Activated CD8-positive, alpha-beta memory T cell treated with anti-CD3 and anti-CD28 coated beads for 36 hours (primary cell): ENCODE measurements around the gene GTF2F2. TPM values are rescaled to one million over a fixed set of nuclear protein-coding genes. Genes with fewer than 3 reads are reported as not detected.

ENCODE experiments used
- CTCF ChIA-PET: fragments of 350-600 bp; sonication (Branson Sonifier 250); formaldehyde crosslinking; loops from one replicate; lab custom pipeline; 2021; ENCODE audit warnings: antibody characterized with exemption; lab: Charles Lee
- POLR2A ChIA-PET: fragments of 350-600 bp; sonication (Branson Sonifier 250); formaldehyde crosslinking; loops from one replicate; lab custom pipeline; 2021; ENCODE audit warnings: antibody characterized with exemption; lab: Charles Lee
- total RNA-seq, 2 experiments: library from RNA; stranded (reverse); gene quantifications; one replicate each; pipeline ENCODE4 v1.2.3, GENCODE V29; 2021

Gene GTF2F2
- total RNA-seq, 2 experiments from 2014 or later, result 29.2 to 29.4 TPM

GRCh38 chr13:45198924-45199323 is 78.6 kb downstream of the GTF2F2 start:
- CTCF ChIA-PET, result interaction anchor here (0.6 kb wide), 1 partner anchor 42 kb away, joined by 3 read pairs; no protein-coding TSS in a partner anchor
- POLR2A ChIA-PET, result no interaction called here

- CTCF ChIA-PET, result interaction anchor here (0.6 kb wide), 1 partner anchor 41 kb away, joined by 3 read pairs; no protein-coding TSS in a partner anchor
- POLR2A ChIA-PET, result no interaction called here
These were observed 79.4 kb downstream of the GTF2F2 start for GRCh38 chr13:45199711-45200110.

- CTCF ChIA-PET, result no interaction called here
These were observed 80.5 kb downstream of the GTF2F2 start, which contains the start of gene KCTD4 for GRCh38 chr13:45200701-45201232. Gene KCTD4, minus strand, starts transcription at chr13:45201045. Its CDS starts 6,478 bp downstream, at chr13:45194567.

GRCh38 chr13:45205124-45205523 is 84.8 kb downstream of the GTF2F2 start:
- POLR2A ChIA-PET, result no interaction called here
- CTCF ChIA-PET, result no interaction called here

More at GRCh38 chr13:45200701-45201232, 80.5 kb downstream of the GTF2F2 start, which contains the start of gene KCTD4:
- POLR2A ChIA-PET, result no interaction called here

GRCh38 chr13:45206340-45206739 is 86.0 kb downstream of the GTF2F2 start:
- ChIA-PET CTCF (interaction anchor here (0.9 kb wide), 1 partner anchor 39 kb away, joined by 4 read pairs; no protein-coding TSS in a partner anchor), POLR2A (no interaction called here)

GRCh38 chr13:45207319-45207718 is 87.0 kb downstream of the GTF2F2 start:
- ChIA-PET CTCF (no interaction called here), POLR2A (interaction anchor here (0.6 kb wide), 1 partner anchor 70 kb away, joined by 3 read pairs; no protein-coding TSS in a partner anchor)

GRCh38 chr13:45208132-45208531 is 87.8 kb downstream of the GTF2F2 start:
- ChIA-PET CTCF (no interaction called here), POLR2A (interaction anchor here (0.6 kb wide), 1 partner anchor 71 kb away, joined by 3 read pairs; no protein-coding TSS in a partner anchor)

- CTCF ChIA-PET, result no interaction called here
- POLR2A ChIA-PET, result no interaction called here
These were observed 88.9 kb downstream of the GTF2F2 start for GRCh38 chr13:45209229-45209628.

GRCh38 chr13:45215392-45216077 is 95.2 kb downstream of the GTF2F2 start:
- POLR2A ChIA-PET, result no interaction called here

GRCh38 chr13:45216193-45216592 is 95.9 kb downstream of the GTF2F2 start:
- ChIA-PET POLR2A (no interaction called here), CTCF (no interaction called here)

More at GRCh38 chr13:45215392-45216077, 95.2 kb downstream of the GTF2F2 start:
- CTCF ChIA-PET, result no interaction called here

GRCh38 chr13:45218689-45219088 is 98.4 kb downstream of the GTF2F2 start:
- ChIA-PET CTCF (no interaction called here), POLR2A (no interaction called here)

GRCh38 chr13:45219123-45219891 is 99.0 kb downstream of the GTF2F2 start:
- POLR2A ChIA-PET, result no interaction called here
- CTCF ChIA-PET, result no interaction called here

GRCh38 chr13:45219938-45220375 is 99.6 kb downstream of the GTF2F2 start:
- ChIA-PET POLR2A (no interaction called here), CTCF (no interaction called here)

- ChIA-PET CTCF (no interaction called here), POLR2A (no interaction called here)
These were observed 100.1 kb downstream of the GTF2F2 start for GRCh38 chr13:45220403-45220802.

GRCh38 chr13:45222516-45222915 is 102.2 kb downstream of the GTF2F2 start:
- ChIA-PET POLR2A (interaction anchor here (0.6 kb wide), 1 partner anchor 23 kb away, joined by 4 read pairs; no protein-coding TSS in a partner anchor), CTCF (interaction anchor here (0.7 kb wide), 1 partner anchor 65 kb away, joined by 4 read pairs; no protein-coding TSS in a partner anchor)

GRCh38 chr13:45222919-45223318 is 102.6 kb downstream of the GTF2F2 start:
- ChIA-PET CTCF (interaction anchor here (0.7 kb wide), 1 partner anchor 64 kb away, joined by 4 read pairs; no protein-coding TSS in a partner anchor), POLR2A (interaction anchor here (0.6 kb wide), 1 partner anchor 22 kb away, joined by 4 read pairs; no protein-coding TSS in a partner anchor)

- ChIA-PET POLR2A (no interaction called here), CTCF (no interaction called here)
These were observed 103.9 kb downstream of the GTF2F2 start for GRCh38 chr13:45224176-45224575.

- ChIA-PET CTCF (no interaction called here), POLR2A (no interaction called here)
These were observed 105.1 kb downstream of the GTF2F2 start for GRCh38 chr13:45225370-45225769.

- ChIA-PET POLR2A (no interaction called here), CTCF (interaction anchor here (1.0 kb wide), 1 partner anchor 9 kb away, joined by 3 read pairs; no protein-coding TSS in a partner anchor)
These were observed 105.7 kb downstream of the GTF2F2 start for GRCh38 chr13:45226024-45226423.
